Stomach (tissue), 4 donors: ENCODE data around the gene SIM2.

Experiments used
- EP300 ChIP-seq: sonication (generic); formaldehyde crosslinking; IDR thresholded peaks from one replicate; pipeline ENCODE4 v1.6.1; 2017; ENCODE audit warnings: antibody characterized with exemption
- POLR2A ChIP-seq, 4 donors: fragments of 450-650 bp; IDR thresholded peaks; one replicate each; pipeline ENCODE4 v1.6.1; 2016; ENCODE audit warnings: antibody characterized with exemption in 4 of 4, control low read depth in 2 of 4, mild to moderate bottlenecking in 1 of 4, moderate library complexity in 1 of 4
- POLR2AphosphoS5 ChIP-seq, 3 donors: sonication (generic); formaldehyde crosslinking; IDR thresholded peaks; one replicate each; pipeline ENCODE4 v1.6.1; 2016; ENCODE audit warnings: antibody characterized with exemption in 3 of 3
- TF ChIP-seq, protein P1 (sequence below), 7 experiments: fragments of 450-650 bp in 4 of 7; fragments of 200-600 bp in 3 of 7; sonication (generic) in 3 of 7; IDR thresholded peaks; one replicate each; pipeline ENCODE4 v1.5.1; 2016 to 2019; ENCODE audit warnings: antibody characterized with exemption in 7 of 7, control low read depth in 2 of 7, mild to moderate bottlenecking in 1 of 7

DNA sequence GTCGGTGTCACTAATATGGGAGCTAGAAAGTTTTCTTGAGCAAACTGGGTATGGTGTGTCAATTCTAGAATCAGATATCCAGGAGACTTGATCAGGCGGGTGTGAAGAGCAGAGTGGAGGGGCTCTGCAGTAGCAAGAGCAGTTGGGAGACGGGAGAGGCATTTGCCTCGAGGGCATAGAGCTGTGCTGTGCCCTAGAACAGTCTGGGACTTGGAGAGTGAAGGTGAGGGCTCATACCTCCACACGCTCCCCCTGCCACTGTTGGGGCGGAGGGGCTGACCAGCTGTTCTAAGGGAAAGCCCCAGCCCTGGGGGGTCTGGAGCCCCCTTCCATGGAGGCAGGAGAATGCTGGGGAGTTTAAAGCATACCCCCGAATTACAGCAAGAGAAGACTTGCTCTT lies 33.8 kb downstream of the SIM2 start:
- TF ChIP-seq, protein P1, sequence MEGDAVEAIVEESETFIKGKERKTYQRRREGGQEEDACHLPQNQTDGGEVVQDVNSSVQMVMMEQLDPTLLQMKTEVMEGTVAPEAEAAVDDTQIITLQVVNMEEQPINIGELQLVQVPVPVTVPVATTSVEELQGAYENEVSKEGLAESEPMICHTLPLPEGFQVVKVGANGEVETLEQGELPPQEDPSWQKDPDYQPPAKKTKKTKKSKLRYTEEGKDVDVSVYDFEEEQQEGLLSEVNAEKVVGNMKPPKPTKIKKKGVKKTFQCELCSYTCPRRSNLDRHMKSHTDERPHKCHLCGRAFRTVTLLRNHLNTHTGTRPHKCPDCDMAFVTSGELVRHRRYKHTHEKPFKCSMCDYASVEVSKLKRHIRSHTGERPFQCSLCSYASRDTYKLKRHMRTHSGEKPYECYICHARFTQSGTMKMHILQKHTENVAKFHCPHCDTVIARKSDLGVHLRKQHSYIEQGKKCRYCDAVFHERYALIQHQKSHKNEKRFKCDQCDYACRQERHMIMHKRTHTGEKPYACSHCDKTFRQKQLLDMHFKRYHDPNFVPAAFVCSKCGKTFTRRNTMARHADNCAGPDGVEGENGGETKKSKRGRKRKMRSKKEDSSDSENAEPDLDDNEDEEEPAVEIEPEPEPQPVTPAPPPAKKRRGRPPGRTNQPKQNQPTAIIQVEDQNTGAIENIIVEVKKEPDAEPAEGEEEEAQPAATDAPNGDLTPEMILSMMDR (IDR thresholded peaks at IDR 0.05), result no peak
- TF ChIP-seq POLR2A (IDR thresholded peaks at IDR 0.05) (no peak), POLR2AphosphoS5 (IDR thresholded peaks at IDR 0.05) (no peak), EP300 (no peak)
